Measurements from ENCODE around the gene CHD5. TPM values are rescaled to one million over a fixed set of nuclear protein-coding genes. Genes with fewer than 3 reads are reported as not detected.

Gene CHD5
- total RNA-seq, 1 experiment from 2014 or later, result 0.39 TPM

GRCh38 chr1:6125366-6125765 is 54.8 kb downstream of the CHD5 start:
- ChIA-PET CTCF (no interaction called here), POLR2A (no interaction called here)
- no peaks in the 10 kb centered on the region for H3K9me3 Mint-ChIP-seq (ENCODE audit: unreplicated experiment)
- Histone ChIP-seq H3K36me3 (ENCODE audit: control insufficient read depth, insufficient read depth, low read length) (no peaks in the 10 kb centered on the region), H3K9me3 (no peaks in the 10 kb centered on the region), H3K27me3 (replicated peaks; ENCODE audit: control insufficient read depth, insufficient read depth, low read length) (no peaks in the 10 kb centered on the region), H3K4me1 (no peaks in the 10 kb centered on the region), H3K4me3 (ENCODE audit: low read depth, low read length) (no peak overlapping the region)
- no TSS peak for BruUV-seq (replicated peaks)
- DNase-seq, result no peak
- H3K4me1 Mint-ChIP-seq (ENCODE audit: low read depth, unreplicated experiment), result no peaks in the 10 kb centered on the region
- H3K27ac Mint-ChIP-seq (ENCODE audit: unreplicated experiment), result no peak overlapping the region
- H3K36me3 Mint-ChIP-seq (ENCODE audit: insufficient read depth, unreplicated experiment), result no peaks in the 10 kb centered on the region
- H3K4me3 Mint-ChIP-seq (ENCODE audit: unreplicated experiment), result no peak overlapping the region
- intact Hi-C loops (cut with micrococcal nuclease; ENCODE audit: unreplicated experiment), result no loop called here
- TF ChIP-seq, protein P1, sequence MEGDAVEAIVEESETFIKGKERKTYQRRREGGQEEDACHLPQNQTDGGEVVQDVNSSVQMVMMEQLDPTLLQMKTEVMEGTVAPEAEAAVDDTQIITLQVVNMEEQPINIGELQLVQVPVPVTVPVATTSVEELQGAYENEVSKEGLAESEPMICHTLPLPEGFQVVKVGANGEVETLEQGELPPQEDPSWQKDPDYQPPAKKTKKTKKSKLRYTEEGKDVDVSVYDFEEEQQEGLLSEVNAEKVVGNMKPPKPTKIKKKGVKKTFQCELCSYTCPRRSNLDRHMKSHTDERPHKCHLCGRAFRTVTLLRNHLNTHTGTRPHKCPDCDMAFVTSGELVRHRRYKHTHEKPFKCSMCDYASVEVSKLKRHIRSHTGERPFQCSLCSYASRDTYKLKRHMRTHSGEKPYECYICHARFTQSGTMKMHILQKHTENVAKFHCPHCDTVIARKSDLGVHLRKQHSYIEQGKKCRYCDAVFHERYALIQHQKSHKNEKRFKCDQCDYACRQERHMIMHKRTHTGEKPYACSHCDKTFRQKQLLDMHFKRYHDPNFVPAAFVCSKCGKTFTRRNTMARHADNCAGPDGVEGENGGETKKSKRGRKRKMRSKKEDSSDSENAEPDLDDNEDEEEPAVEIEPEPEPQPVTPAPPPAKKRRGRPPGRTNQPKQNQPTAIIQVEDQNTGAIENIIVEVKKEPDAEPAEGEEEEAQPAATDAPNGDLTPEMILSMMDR (IDR thresholded peaks at IDR 0.05; ENCODE audit: insufficient read depth in 1 of 2, low read depth in 1 of 2, low read length in 1 of 2, severe bottlenecking in 1 of 2, unreplicated experiment in 1 of 2), result no peak
- no peaks in the 10 kb centered on the region for H3K27me3 Mint-ChIP-seq (ENCODE audit: insufficient read depth, unreplicated experiment)

DNA sequence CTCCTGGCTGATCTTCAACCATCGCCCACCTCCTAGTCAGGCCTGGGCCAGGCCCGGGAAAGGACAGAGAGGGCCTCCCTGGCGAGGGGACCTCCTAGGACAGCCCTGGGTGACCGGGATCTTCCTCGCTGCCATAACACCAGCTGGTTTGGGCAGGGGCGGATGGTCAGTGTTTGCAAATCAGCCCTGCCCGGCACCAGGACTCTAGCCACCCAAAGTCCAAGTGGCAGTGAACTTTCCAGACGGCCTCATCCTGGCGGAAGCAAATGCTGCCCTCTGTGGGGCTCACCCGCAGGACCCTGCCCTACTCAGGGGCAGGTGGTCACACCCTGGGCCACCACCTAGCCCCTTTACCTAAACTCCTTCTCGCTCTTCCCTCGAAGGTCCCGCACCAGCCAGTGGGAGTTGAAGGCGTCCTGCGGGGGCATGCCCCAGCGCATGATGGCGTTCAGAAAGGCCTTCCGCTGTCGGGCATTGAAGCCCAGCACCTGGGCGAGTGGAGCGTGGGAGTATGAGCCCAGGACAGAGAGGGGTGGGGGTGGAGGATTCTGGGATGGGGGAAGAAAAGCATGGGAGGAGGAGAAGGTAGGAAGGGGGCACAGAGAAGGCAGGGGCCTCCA is 55.3 kb downstream of the CHD5 start:
- CTCF ChIA-PET, result no interaction called here
- TF ChIP-seq, protein P1 (IDR thresholded peaks at IDR 0.05; ENCODE audit: insufficient read depth in 1 of 2, low read depth in 1 of 2, low read length in 1 of 2, severe bottlenecking in 1 of 2, unreplicated experiment in 1 of 2), result no peak
- Histone ChIP-seq H3K4me3 (ENCODE audit: low read depth, low read length) (no peak overlapping the region), H3K9me3 (no peaks in the 10 kb centered on the region), H3K4me1 (no peaks in the 10 kb centered on the region), H3K36me3 (ENCODE audit: control insufficient read depth, insufficient read depth, low read length) (no peaks in the 10 kb centered on the region), H3K27me3 (replicated peaks; ENCODE audit: control insufficient read depth, insufficient read depth, low read length) (no peaks in the 10 kb centered on the region)
- H3K27ac Mint-ChIP-seq (ENCODE audit: unreplicated experiment), result no peak overlapping the region
- no peak for DNase-seq
- no peak overlapping the region for H3K4me3 Mint-ChIP-seq (ENCODE audit: unreplicated experiment)
- H3K27me3 Mint-ChIP-seq (ENCODE audit: insufficient read depth, unreplicated experiment), result no peaks in the 10 kb centered on the region
- no TSS peak for BruUV-seq (replicated peaks)
- no peaks in the 10 kb centered on the region for H3K9me3 Mint-ChIP-seq (ENCODE audit: unreplicated experiment)
- POLR2A ChIA-PET, result no interaction called here
- no peaks in the 10 kb centered on the region for H3K36me3 Mint-ChIP-seq (ENCODE audit: insufficient read depth, unreplicated experiment)
- no peaks in the 10 kb centered on the region for H3K4me1 Mint-ChIP-seq (ENCODE audit: low read depth, unreplicated experiment)
- intact Hi-C loops (cut with micrococcal nuclease; ENCODE audit: unreplicated experiment), result no loop called here

GRCh38 chr1:6124341-6124740 is 55.8 kb downstream of the CHD5 start:
- Histone ChIP-seq H3K9me3 (no peaks in the 10 kb centered on the region), H3K4me1 (no peaks in the 10 kb centered on the region), H3K27me3 (replicated peaks; ENCODE audit: control insufficient read depth, insufficient read depth, low read length) (no peaks in the 10 kb centered on the region), H3K36me3 (ENCODE audit: control insufficient read depth, insufficient read depth, low read length) (no peaks in the 10 kb centered on the region), H3K4me3 (ENCODE audit: low read depth, low read length) (no peak overlapping the region)
- CTCF ChIA-PET, result no interaction called here
- intact Hi-C loops (cut with micrococcal nuclease; ENCODE audit: unreplicated experiment), result no loop called here
- Mint-ChIP-seq H3K36me3 (ENCODE audit: insufficient read depth, unreplicated experiment) (no peaks in the 10 kb centered on the region), H3K27ac (ENCODE audit: unreplicated experiment) (no peak overlapping the region), H3K9me3 (ENCODE audit: unreplicated experiment) (no peaks in the 10 kb centered on the region), H3K4me1 (ENCODE audit: low read depth, unreplicated experiment) (no peaks in the 10 kb centered on the region), H3K27me3 (ENCODE audit: insufficient read depth, unreplicated experiment) (no peaks in the 10 kb centered on the region), H3K4me3 (ENCODE audit: unreplicated experiment) (no peak overlapping the region)
- BruUV-seq (replicated peaks), result no TSS peak
- TF ChIP-seq, protein P1 (IDR thresholded peaks at IDR 0.05; ENCODE audit: insufficient read depth in 1 of 2, low read depth in 1 of 2, low read length in 1 of 2, severe bottlenecking in 1 of 2, unreplicated experiment in 1 of 2), result no peak
- POLR2A ChIA-PET, result no interaction called here
- DNase-seq, result no peak
